Measurements from ENCODE around the gene PIERCE2. TPM values are rescaled to one million over a fixed set of nuclear protein-coding genes. Genes with fewer than 3 reads are reported as not detected.

The PIERCE2 gene, protein sequence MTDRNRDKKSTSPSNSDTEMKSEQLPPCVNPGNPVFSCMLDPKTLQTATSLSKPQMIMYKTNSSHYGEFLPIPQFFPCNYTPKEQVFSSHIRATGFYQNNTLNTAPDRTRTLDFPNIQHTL
- 1.4 TPM for total RNA-seq (ENCODE audit: unreplicated experiment)
- long read RNA-seq = 0 reads

DNA sequence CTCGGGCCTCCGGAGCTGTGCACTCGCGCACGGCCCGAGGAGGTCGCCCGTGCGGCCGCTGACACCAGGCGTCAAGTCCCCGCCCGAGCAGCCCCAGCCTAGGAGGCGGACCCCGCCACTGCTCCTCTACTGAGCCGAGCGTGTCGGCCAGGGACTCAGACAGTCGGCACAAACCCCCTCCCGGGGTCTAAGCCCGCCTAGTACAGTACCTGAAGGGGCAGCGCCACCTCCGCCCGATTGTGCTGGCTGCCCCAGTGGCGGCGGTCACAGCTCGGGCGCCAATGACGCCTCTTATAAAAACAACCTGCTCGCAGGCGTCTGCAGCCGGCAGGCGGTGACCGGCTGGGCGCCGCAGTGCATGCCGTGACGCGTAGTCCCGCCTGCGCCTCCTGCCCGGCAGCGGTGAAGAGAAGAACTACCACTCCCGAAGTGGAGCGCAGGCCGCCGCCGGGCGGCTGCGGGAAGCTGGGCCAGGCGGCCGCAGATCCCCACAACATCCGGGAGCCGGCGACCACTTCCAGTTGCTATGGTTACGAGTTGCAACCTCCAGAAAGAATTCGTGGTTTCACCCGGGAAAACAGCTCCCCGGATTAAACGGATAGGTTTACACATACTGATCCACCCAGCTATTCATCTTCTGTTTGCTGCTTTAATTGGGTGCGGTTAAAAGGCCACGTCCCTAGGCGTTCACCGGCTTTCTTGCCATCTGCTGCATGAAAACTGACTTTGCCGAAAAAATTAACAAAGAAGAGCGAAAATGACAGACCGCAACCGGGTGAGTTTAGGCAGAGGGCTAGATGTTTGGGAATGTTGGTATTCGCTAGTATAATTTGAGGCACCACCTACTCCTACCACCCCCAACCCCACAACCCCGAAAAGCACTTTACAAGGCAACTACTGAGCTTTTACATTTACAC lies at the start of gene PIERCE2, which contains the start of gene CCPG1:
Gene PIERCE2, plus strand, starts transcription at position 484 of the 917 bp plus-strand sequence. Its CDS starts 274 bp downstream, at position 758.
Gene CCPG1, minus strand, starts transcription at position 348 of the 917 bp plus-strand sequence. CDS start 18,935 bp downstream, outside the sequence.
- Mint-ChIP-seq H3K36me3 (ENCODE audit: low read depth, unreplicated experiment) (peaks cover 5% of the 10 kb centered on the region), H3K9me3 (ENCODE audit: unreplicated experiment) (no peaks in the 10 kb centered on the region), H3K27me3 (ENCODE audit: unreplicated experiment) (peaks cover 11% of the 10 kb centered on the region), H3K4me1 (ENCODE audit: unreplicated experiment) (peaks cover 14% of the 10 kb centered on the region), H3K4me3 (ENCODE audit: unreplicated experiment) (peak within 1 kb of the TSS; percentile 99), H3K27ac (ENCODE audit: unreplicated experiment) (peak within 1 kb of the TSS; percentile 99)
- DNase-seq (ENCODE audit: low spot score) = peak; percentile 95
- TF ChIP-seq, protein P1, sequence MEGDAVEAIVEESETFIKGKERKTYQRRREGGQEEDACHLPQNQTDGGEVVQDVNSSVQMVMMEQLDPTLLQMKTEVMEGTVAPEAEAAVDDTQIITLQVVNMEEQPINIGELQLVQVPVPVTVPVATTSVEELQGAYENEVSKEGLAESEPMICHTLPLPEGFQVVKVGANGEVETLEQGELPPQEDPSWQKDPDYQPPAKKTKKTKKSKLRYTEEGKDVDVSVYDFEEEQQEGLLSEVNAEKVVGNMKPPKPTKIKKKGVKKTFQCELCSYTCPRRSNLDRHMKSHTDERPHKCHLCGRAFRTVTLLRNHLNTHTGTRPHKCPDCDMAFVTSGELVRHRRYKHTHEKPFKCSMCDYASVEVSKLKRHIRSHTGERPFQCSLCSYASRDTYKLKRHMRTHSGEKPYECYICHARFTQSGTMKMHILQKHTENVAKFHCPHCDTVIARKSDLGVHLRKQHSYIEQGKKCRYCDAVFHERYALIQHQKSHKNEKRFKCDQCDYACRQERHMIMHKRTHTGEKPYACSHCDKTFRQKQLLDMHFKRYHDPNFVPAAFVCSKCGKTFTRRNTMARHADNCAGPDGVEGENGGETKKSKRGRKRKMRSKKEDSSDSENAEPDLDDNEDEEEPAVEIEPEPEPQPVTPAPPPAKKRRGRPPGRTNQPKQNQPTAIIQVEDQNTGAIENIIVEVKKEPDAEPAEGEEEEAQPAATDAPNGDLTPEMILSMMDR (IDR thresholded peaks at IDR 0.05; ENCODE audit: unreplicated experiment) = peak; percentile 92

DNA sequence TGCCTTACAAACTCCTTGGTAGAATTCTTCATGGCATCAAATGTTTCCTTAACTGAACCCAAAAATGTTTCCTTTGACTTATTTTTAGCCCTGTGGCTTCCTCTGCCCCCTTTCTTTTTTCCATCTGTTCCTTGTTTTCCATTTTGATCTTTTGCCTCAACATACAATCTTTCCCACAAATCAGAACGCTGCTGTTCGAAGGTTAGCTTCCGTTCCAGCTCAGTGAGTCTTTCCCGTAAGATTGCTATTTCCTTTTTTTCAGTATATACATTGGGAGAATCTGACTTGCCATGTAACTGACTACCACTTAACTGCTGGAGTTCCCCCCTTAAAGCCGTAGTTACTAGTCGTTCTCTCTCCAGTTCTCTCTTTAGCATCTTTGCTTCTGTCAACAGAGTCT lies 48.0 kb upstream of the PIERCE2 start:
- Mint-ChIP-seq H3K27ac (ENCODE audit: unreplicated experiment) (peak overlapping the region; percentile 62), H3K4me3 (ENCODE audit: unreplicated experiment) (no peak overlapping the region), H3K36me3 (ENCODE audit: low read depth, unreplicated experiment) (no peaks in the 10 kb centered on the region), H3K9me3 (ENCODE audit: unreplicated experiment) (no peaks in the 10 kb centered on the region), H3K4me1 (ENCODE audit: unreplicated experiment) (peaks cover 11% of the 10 kb centered on the region), H3K27me3 (ENCODE audit: unreplicated experiment) (peaks cover 2% of the 10 kb centered on the region)
- DNase-seq (ENCODE audit: low spot score) = no peak
- TF ChIP-seq, protein P1 (IDR thresholded peaks at IDR 0.05; ENCODE audit: unreplicated experiment) = no peak

DNA sequence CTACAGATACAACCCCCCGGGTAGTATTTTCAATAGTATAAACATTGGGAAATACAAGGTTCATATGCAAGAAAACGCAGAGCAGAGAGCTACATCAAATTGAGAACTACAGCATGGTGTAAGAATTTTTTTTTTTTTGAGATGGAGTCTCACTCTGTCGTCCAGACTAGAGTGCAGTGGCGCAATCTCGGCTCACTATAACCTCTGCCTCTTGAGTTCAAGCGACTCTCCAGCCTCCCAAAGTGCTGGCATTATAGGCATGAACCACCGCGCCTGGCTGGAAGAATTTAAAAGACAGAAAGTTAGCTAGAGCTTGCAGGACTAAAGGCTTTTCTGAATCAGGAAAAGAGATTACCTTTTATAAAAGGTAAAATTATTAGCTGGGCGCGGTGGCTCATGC lies 47.2 kb upstream of the PIERCE2 start:
- Mint-ChIP-seq H3K9me3 (ENCODE audit: unreplicated experiment) (no peaks in the 10 kb centered on the region), H3K4me1 (ENCODE audit: unreplicated experiment) (peaks cover 11% of the 10 kb centered on the region), H3K27me3 (ENCODE audit: unreplicated experiment) (peaks cover 2% of the 10 kb centered on the region), H3K36me3 (ENCODE audit: low read depth, unreplicated experiment) (no peaks in the 10 kb centered on the region), H3K27ac (ENCODE audit: unreplicated experiment) (no peak overlapping the region), H3K4me3 (ENCODE audit: unreplicated experiment) (no peak overlapping the region)
- TF ChIP-seq, protein P1 (IDR thresholded peaks at IDR 0.05; ENCODE audit: unreplicated experiment) = no peak
- DNase-seq (ENCODE audit: low spot score) = no peak

DNA sequence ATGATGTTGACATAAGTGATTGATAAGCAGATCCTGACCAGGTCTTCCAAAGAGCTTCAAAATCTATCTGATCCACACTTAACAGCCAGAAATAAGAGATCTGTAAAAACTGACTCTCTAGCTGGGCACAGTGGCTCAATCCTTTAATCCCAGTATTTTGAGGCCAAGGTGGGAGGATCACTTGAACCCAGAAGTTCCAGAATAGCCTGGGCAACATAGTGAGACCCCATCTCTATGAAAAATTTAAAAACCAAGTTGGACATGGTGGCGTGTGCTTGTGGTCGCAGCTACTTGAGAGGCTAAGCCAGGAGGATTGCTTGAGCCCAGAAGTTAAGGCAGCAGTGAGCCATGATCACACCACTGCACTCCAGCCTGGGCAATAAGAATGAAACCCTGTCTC lies 45.7 kb upstream of the PIERCE2 start:
- no peak overlapping the region for H3K27ac Mint-ChIP-seq (ENCODE audit: unreplicated experiment)
- H3K9me3 Mint-ChIP-seq (ENCODE audit: unreplicated experiment) = no peaks in the 10 kb centered on the region
- TF ChIP-seq, protein P1 (IDR thresholded peaks at IDR 0.05; ENCODE audit: unreplicated experiment) = no peak
- H3K27me3 Mint-ChIP-seq (ENCODE audit: unreplicated experiment) = no peaks in the 10 kb centered on the region
- H3K36me3 Mint-ChIP-seq (ENCODE audit: low read depth, unreplicated experiment) = no peaks in the 10 kb centered on the region
- DNase-seq (ENCODE audit: low spot score) = no peak
- H3K4me3 Mint-ChIP-seq (ENCODE audit: unreplicated experiment) = no peak overlapping the region
- peaks cover 11% of the 10 kb centered on the region for H3K4me1 Mint-ChIP-seq (ENCODE audit: unreplicated experiment)

DNA sequence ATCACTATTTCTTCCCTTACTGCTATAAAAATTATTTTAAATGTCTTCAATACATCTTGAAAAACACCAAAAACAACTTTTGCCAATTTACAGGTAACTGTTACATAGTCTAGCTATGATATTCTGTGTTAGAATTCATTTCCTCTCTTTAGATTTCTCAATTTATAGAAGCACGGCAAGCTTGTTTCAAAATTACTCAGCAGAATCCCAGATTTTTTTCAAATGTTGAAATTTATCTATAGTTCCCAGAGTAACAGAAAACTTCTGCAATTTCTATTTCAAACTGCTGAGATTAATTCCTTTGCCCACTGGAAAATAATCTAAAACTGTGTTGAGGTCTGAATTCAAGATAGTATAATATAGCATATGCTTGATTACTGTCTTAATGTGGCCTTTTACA lies 41.3 kb upstream of the PIERCE2 start:
- H3K4me3 Mint-ChIP-seq (ENCODE audit: unreplicated experiment) = no peak overlapping the region
- H3K27me3 Mint-ChIP-seq (ENCODE audit: unreplicated experiment) = no peaks in the 10 kb centered on the region
- peaks cover 3% of the 10 kb centered on the region for H3K4me1 Mint-ChIP-seq (ENCODE audit: unreplicated experiment)
- TF ChIP-seq, protein P1 (IDR thresholded peaks at IDR 0.05; ENCODE audit: unreplicated experiment) = no peak
- H3K27ac Mint-ChIP-seq (ENCODE audit: unreplicated experiment) = no peak overlapping the region
- H3K36me3 Mint-ChIP-seq (ENCODE audit: low read depth, unreplicated experiment) = no peaks in the 10 kb centered on the region
- no peaks in the 10 kb centered on the region for H3K9me3 Mint-ChIP-seq (ENCODE audit: unreplicated experiment)
- no peak for DNase-seq (ENCODE audit: low spot score)
